A549 (cell line): ENCODE measurements around the gene RABIF. TPM values are rescaled to one million over a fixed set of nuclear protein-coding genes. Genes with fewer than 3 reads are reported as not detected.

ENCODE experiments used
- ATAC-seq, 2 experiments: fragments of 200-7000 bp in 1 of 2; fragments of >200 bp in 1 of 2; cut with Nextera tagmentation in 1 of 2; cut with Tn5 transposase in 1 of 2; 3 replicates each; pipeline versions ENCODE4 v1.8.0 to v1.9.1; 2018 to 2020; ENCODE audit warnings: mild to moderate bottlenecking in 1 of 2, moderate library complexity in 1 of 2
- CTCF ChIA-PET: fragments of 300-600 bp; sonication (Branson Sonifier 250); formaldehyde crosslinking; extraction: SDS; loops from one replicate; lab custom pipeline; 2021; ENCODE audit warnings: antibody characterized with exemption, inconsistent platforms; lab: Yijun Ruan, JAX
- POLR2A ChIA-PET: fragments of 350-600 bp; formaldehyde crosslinking; extraction: SDS; loops from one replicate; lab custom pipeline; 2021; ENCODE audit warnings: antibody characterized with exemption, inconsistent platforms; lab: Yijun Ruan, JAX
- DNase-seq, 2 experiments: peaks; one replicate each; pipeline versions ENCODE4 v3.0.0 to v3.0.0-alpha.2; 2011 to 2016; ENCODE audit warnings: low read depth in 1 of 2, low spot score in 1 of 2
- FAIRE-seq: peaks from 2 replicates; lab custom pipeline; 2011; peaks lifted over from hg19 to GRCh38; lab: Jason Lieb, UNC
- H3K27ac ChIP-seq, 2 experiments: fragments of >200 bp; sonication (Bioruptor Twin); formaldehyde crosslinking; 3 replicates each; pipeline ENCODE4 v1.5.1; 2016 to 2017
- H3K4me1 ChIP-seq: fragments of >200 bp; sonication (Bioruptor Twin); formaldehyde crosslinking; 3 replicates; pipeline ENCODE4 v1.6.1; 2016
- H3K4me2 ChIP-seq: fragments of >200 bp; sonication (Bioruptor Twin); formaldehyde crosslinking; 3 replicates; pipeline ENCODE4 v1.6.1; 2016
- H3K4me3 ChIP-seq: fragments of >200 bp; sonication (Bioruptor Twin); formaldehyde crosslinking; 3 replicates; pipeline ENCODE4 v1.5.1; 2016
- H3K9me3 ChIP-seq: fragments of >200 bp; sonication (Bioruptor Twin); formaldehyde crosslinking; 3 replicates; pipeline ENCODE4 v1.6.1; 2016
- ATOH8 ChIP-seq: fragments of 250-450 bp; sonication (Bioruptor Pico); IDR thresholded peaks from 2 replicates; pipeline ENCODE4 v1.5.0; 2020; ENCODE audit warnings: low read depth, mild to moderate bottlenecking, moderate library complexity
- BHLHE40 ChIP-seq: IDR thresholded peaks from 2 replicates; pipeline ENCODE4 v1.6.1; 2012; ENCODE audit warnings: low read depth, low read length, inconsistent platforms
- EHF ChIP-seq: fragments of 250-450 bp; sonication (Bioruptor Pico); IDR thresholded peaks from 2 replicates; pipeline ENCODE4 v1.5.0; 2020; ENCODE audit warnings: mild to moderate bottlenecking
- EP300 ChIP-seq, 2 experiments: fragments of >200 bp; sonication (Bioruptor Twin); formaldehyde crosslinking; IDR thresholded peaks; 2 replicates in 1 of 2; 3 replicates in 1 of 2; pipeline ENCODE4 v1.6.1; 2016 to 2017
- ESRRA ChIP-seq: fragments of 150-350 bp; IDR thresholded peaks from 2 replicates; pipeline ENCODE4 v1.6.1; 2014; ENCODE audit warnings: mild to moderate bottlenecking, low read length, borderline replicate concordance
- FOSB ChIP-seq: fragments of 250-450 bp; sonication (Bioruptor Pico); IDR thresholded peaks from 2 replicates; pipeline ENCODE4 v1.5.0; 2020; ENCODE audit warnings: mild to moderate bottlenecking, moderate library complexity
- FOSL2 ChIP-seq, 2 experiments: fragments of 450-650 bp in 1 of 2; fragments of >200 bp in 1 of 2; sonication (Bioruptor Twin) in 1 of 2; formaldehyde crosslinking; IDR thresholded peaks; 2 replicates each; pipeline versions ENCODE4 v1.5.0 to v1.6.1; 2016 to 2020; ENCODE audit warnings: mild to moderate bottlenecking in 1 of 2, moderate library complexity in 1 of 2
- HDAC2 ChIP-seq: fragments of 200-600 bp; sonication (generic); IDR thresholded peaks from 2 replicates; pipeline ENCODE4 v1.6.1; 2016
- HEYL ChIP-seq: fragments of 250-450 bp; sonication (Bioruptor Pico); IDR thresholded peaks from 2 replicates; pipeline ENCODE4 v1.8.0; 2021; ENCODE audit warnings: mild to moderate bottlenecking, moderate library complexity
- HOXA7 ChIP-seq: fragments of 250-450 bp; sonication (Bioruptor Pico); IDR thresholded peaks from 2 replicates; pipeline ENCODE4 v1.5.0; 2020; ENCODE audit warnings: mild to moderate bottlenecking, moderate library complexity
- HOXB13 ChIP-seq: fragments of 250-450 bp; sonication (Bioruptor Pico); IDR thresholded peaks from 2 replicates; pipeline ENCODE4 v1.5.0; 2020; ENCODE audit warnings: low read depth, mild to moderate bottlenecking, moderate library complexity
- HOXB5 ChIP-seq: fragments of 250-450 bp; sonication (Bioruptor Pico); IDR thresholded peaks from 2 replicates; pipeline ENCODE4 v1.5.0; 2020; ENCODE audit warnings: mild to moderate bottlenecking, moderate library complexity
- JUNB ChIP-seq: fragments of >200 bp; sonication (Bioruptor Twin); formaldehyde crosslinking; IDR thresholded peaks from 2 replicates; pipeline ENCODE4 v1.6.1; 2016
- KDM5A ChIP-seq: fragments of 200-600 bp; sonication (generic); IDR thresholded peaks from 2 replicates; pipeline ENCODE4 v1.6.1; 2016; ENCODE audit warnings: antibody characterized with exemption, mild to moderate bottlenecking
- MAX ChIP-seq: IDR thresholded peaks from 2 replicates; pipeline ENCODE4 v1.6.1; 2012
- MAZ ChIP-seq: fragments of 150-350 bp; IDR thresholded peaks from 2 replicates; pipeline ENCODE4 v1.6.1; 2014; ENCODE audit warnings: antibody characterized with exemption, low read depth, low read length, borderline replicate concordance
- NFE2L2 ChIP-seq: fragments of 150-350 bp; conservative IDR thresholded peaks from 2 replicates; pipeline ENCODE4 v1.6.1; 2014; ENCODE audit warnings: low read length
- POLR2A ChIP-seq: IDR thresholded peaks from 2 replicates; pipeline ENCODE4 v1.6.1; 2012; ENCODE audit warnings: mild to moderate bottlenecking, low read length
- POLR2AphosphoS2 ChIP-seq: conservative IDR thresholded peaks from 2 replicates; pipeline ENCODE4 v1.6.1; 2012; ENCODE audit warnings: low read length, improper control_type of control experiment, inconsistent platforms
- RAD21 ChIP-seq, 2 experiments: fragments of >200 bp in 1 of 2; sonication (Bioruptor Twin) in 1 of 2; formaldehyde crosslinking in 1 of 2; IDR thresholded peaks in 1 of 2; conservative IDR thresholded peaks in 1 of 2; 2 replicates in 1 of 2; 3 replicates in 1 of 2; pipeline ENCODE4 v1.6.1; 2012 to 2018; ENCODE audit warnings: inconsistent platforms in 1 of 2
- RCOR1 ChIP-seq: fragments of 150-350 bp; IDR thresholded peaks from 2 replicates; pipeline ENCODE4 v1.6.1; 2014; ENCODE audit warnings: antibody characterized with exemption, low read length, low read depth
- REST ChIP-seq: fragments of 200-600 bp; sonication (generic); IDR thresholded peaks from 2 replicates; pipeline ENCODE4 v1.6.1; 2016; ENCODE audit warnings: antibody characterized with exemption, mild to moderate bottlenecking, moderate library complexity
- RNF2 ChIP-seq: fragments of 200-600 bp; sonication (generic); IDR thresholded peaks from 2 replicates; pipeline ENCODE4 v1.6.1; 2016; ENCODE audit warnings: low read depth, mild to moderate bottlenecking, antibody characterized with exemption, moderate library complexity, borderline replicate concordance
- SMC3 ChIP-seq: fragments of >200 bp; sonication (Bioruptor Twin); formaldehyde crosslinking; IDR thresholded peaks from 3 replicates; pipeline ENCODE4 v1.6.1; 2018; ENCODE audit warnings: inconsistent platforms
- SREBF2 ChIP-seq: fragments of 450-650 bp; IDR thresholded peaks from 2 replicates; pipeline ENCODE4 v1.6.1; 2014; ENCODE audit warnings: mild to moderate bottlenecking, moderate library complexity
- TFCP2L1 ChIP-seq: fragments of 250-450 bp; sonication (Bioruptor Pico); IDR thresholded peaks from 2 replicates; pipeline ENCODE4 v1.5.0; 2021; ENCODE audit warnings: mild to moderate bottlenecking
- TP53 ChIP-seq: fragments of 250-450 bp; sonication (Bioruptor Pico); IDR thresholded peaks from 2 replicates; pipeline ENCODE4 v1.5.0; 2021; ENCODE audit warnings: mild to moderate bottlenecking, moderate library complexity
- USF2 ChIP-seq: fragments of 450-650 bp; IDR thresholded peaks from 2 replicates; pipeline ENCODE4 v1.6.1; 2014; ENCODE audit warnings: antibody characterized with exemption
- ZC3H11A ChIP-seq: fragments of 450-650 bp; IDR thresholded peaks from 2 replicates; pipeline ENCODE4 v1.6.1; 2014; ENCODE audit warnings: antibody characterized with exemption, mild to moderate bottlenecking
- ZFP36 ChIP-seq: fragments of 450-650 bp; IDR thresholded peaks from 2 replicates; pipeline ENCODE4 v1.6.1; 2014; ENCODE audit warnings: borderline replicate concordance; ENCODE audit not compliant: partially characterized antibody
- WGBS: methylation state at CpG from one replicate; pipeline ENCODE4 v1.1.6; 2017; ENCODE audit errors: missing lambda C conversion rate; 5-methylcytosine and 5-hydroxymethylcytosine counted together
- polyA plus RNA-seq, 4 experiments: library from polyadenylated mRNA; depleted of rRNA in 3 of 4; stranded (reverse); fragments of >200 nt; fragmentation: RNase III in 1 of 4; extraction: RNeasy Plus Mini Kit Qiagen cat#74134 plus additional on column Dnase treatment in 1 of 4; gene quantifications; 2 replicates in 3 of 4; 3 replicates in 1 of 4; pipeline ENCODE4 v1.2.3, GENCODE V29; 2011 to 2017

The RABIF gene
- polyA plus RNA-seq, 2 of the 4 experiments (the other 2 are of a cell fraction), result 16.8 to 22.1 TPM

- ATAC-seq (no peak), DNase-seq (no peak)
- Histone ChIP-seq H3K4me1 (no peaks in the 10 kb centered on the region; the same call in 2 of the 3 replicates), H3K4me2 (no peak overlapping the region), H3K4me3 (no peak overlapping the region), H3K9me3 (no peaks in the 10 kb centered on the region)
- ChIA-PET POLR2A (no interaction called here), CTCF (no interaction called here)
- TF ChIP-seq EHF (no peak), RNF2 (no peak), HDAC2 (no peak), REST (no peak), POLR2A (no peak), TFCP2L1 (CRISPR knock-in tag) (no peak), ATOH8 (CRISPR knock-in tag) (no peak), FOSB (no peak), ZFP36 (no peak), ESRRA (no peak), RCOR1 (no peak), RAD21 (conservative IDR thresholded peaks at IDR 0.05 in 1 of 2, IDR thresholded peaks at IDR 0.05 in 1 of 2) (no peak), EP300 (IDR thresholded peaks at IDR 0.05) (no peak), HOXB13 (CRISPR knock-in tag) (no peak)
- TF ChIP-seq, all 56 proteins: peak for 0
- WGBS, result 78% methylated on average over 6 of the region's 6 CpGs
- no peak for FAIRE-seq
- H3K27ac ChIP-seq, result no peak overlapping the region
Measured at GRCh38 chr1:202858331-202858730, 30.6 kb downstream of the RABIF start.

- DNase-seq, result no peak
- H3K4me1 ChIP-seq, result no peaks in the 10 kb centered on the region; the same call in 2 of the 3 replicates
- ChIA-PET POLR2A (interaction anchor here (0.6 kb wide), 1 partner anchor 75 kb away, joined by 3 read pairs; no protein-coding TSS in a partner anchor), CTCF (no interaction called here)
- H3K9me3 ChIP-seq, result no peaks in the 10 kb centered on the region
- FAIRE-seq, result no peak
- ATAC-seq, result no peak
- H3K27ac ChIP-seq, result no peak overlapping the region
- TF ChIP-seq HDAC2, result no peak
- no peak for TF ChIP-seq KDM5A
- TF ChIP-seq ZC3H11A, result no peak
- TF ChIP-seq SMC3, result no peak
- no peak for TF ChIP-seq HEYL (CRISPR knock-in tag)
- no peak for TF ChIP-seq POLR2A
- TF ChIP-seq POLR2AphosphoS2, result no peak
- TF ChIP-seq USF2, result no peak
- TF ChIP-seq MAX, result no peak
- TF ChIP-seq NFE2L2, result no peak
- no peak for TF ChIP-seq SREBF2
- TF ChIP-seq RNF2, result no peak
- no peak for TF ChIP-seq MAZ
- TF ChIP-seq FOSL2 (IDR thresholded peaks at IDR 0.05), result no peak
- no peak for TF ChIP-seq FOSL2 (CRISPR knock-in tag; IDR thresholded peaks at IDR 0.05)
- no peak for TF ChIP-seq HOXA7 (CRISPR knock-in tag)
- TF ChIP-seq BHLHE40, result no peak
- no peak for TF ChIP-seq TP53 (CRISPR knock-in tag)
- TF ChIP-seq JUNB, result no peak
- no peak for TF ChIP-seq HOXB5
- no peak overlapping the region for H3K4me3 ChIP-seq
- H3K4me2 ChIP-seq, result no peak overlapping the region
- WGBS, result 48% methylated on average over 4 of the region's 4 CpGs
Measured at GRCh38 chr1:202857136-202857610, 31.8 kb downstream of the RABIF start.
